ENCODE measurements around the gene SH2B2.

The SH2B2 gene

DNA sequence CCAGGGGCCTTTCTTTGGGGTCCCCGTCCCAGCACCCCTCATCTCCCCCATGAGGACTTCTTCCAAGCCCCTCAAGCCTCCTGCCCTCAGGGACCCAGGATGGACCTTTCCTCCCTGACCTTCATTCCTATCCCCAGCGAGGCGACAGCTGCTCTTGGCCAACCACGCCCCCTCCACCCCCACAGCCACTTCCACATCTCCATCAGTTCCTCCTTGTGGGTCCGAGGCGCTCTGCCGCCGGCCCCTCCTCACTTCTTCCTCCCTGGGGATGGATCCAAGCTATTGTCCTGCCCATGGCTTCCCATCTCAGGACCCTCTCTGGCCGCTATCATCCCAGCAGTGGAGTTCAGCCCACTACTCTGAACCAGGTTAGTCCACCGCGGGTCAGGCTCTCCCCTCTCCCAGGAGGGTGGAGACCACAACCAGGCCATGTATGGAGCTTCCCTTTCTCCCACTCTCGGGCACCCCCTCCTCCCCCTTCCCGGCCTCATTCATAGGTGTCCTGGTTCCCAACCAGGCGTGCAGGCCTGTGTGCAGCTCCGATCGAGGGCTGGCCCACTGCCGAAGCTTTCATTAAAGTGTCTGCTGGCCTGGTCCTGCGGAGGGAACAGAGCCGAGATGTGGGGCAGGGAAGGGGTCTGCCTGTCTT, 1.7 kb upstream of the SH2B2 start:
- in situ Hi-C loops (cut with HindIII; ENCODE audit: low sequenced_read_pairs): loop anchor here (10.0 kb wide), 1 partner anchor 130 kb away; no protein-coding TSS in a partner anchor
- no peak overlapping the region for H3K4me3 ChIP-seq (ENCODE audit: low read depth, low read length)
- TF ChIP-seq, protein P1, sequence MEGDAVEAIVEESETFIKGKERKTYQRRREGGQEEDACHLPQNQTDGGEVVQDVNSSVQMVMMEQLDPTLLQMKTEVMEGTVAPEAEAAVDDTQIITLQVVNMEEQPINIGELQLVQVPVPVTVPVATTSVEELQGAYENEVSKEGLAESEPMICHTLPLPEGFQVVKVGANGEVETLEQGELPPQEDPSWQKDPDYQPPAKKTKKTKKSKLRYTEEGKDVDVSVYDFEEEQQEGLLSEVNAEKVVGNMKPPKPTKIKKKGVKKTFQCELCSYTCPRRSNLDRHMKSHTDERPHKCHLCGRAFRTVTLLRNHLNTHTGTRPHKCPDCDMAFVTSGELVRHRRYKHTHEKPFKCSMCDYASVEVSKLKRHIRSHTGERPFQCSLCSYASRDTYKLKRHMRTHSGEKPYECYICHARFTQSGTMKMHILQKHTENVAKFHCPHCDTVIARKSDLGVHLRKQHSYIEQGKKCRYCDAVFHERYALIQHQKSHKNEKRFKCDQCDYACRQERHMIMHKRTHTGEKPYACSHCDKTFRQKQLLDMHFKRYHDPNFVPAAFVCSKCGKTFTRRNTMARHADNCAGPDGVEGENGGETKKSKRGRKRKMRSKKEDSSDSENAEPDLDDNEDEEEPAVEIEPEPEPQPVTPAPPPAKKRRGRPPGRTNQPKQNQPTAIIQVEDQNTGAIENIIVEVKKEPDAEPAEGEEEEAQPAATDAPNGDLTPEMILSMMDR (IDR thresholded peaks at IDR 0.05; ENCODE audit: low read depth, low read length, missing control alignments): no peak
- no peak for DNase-seq (ENCODE audit: low read depth)

DNA sequence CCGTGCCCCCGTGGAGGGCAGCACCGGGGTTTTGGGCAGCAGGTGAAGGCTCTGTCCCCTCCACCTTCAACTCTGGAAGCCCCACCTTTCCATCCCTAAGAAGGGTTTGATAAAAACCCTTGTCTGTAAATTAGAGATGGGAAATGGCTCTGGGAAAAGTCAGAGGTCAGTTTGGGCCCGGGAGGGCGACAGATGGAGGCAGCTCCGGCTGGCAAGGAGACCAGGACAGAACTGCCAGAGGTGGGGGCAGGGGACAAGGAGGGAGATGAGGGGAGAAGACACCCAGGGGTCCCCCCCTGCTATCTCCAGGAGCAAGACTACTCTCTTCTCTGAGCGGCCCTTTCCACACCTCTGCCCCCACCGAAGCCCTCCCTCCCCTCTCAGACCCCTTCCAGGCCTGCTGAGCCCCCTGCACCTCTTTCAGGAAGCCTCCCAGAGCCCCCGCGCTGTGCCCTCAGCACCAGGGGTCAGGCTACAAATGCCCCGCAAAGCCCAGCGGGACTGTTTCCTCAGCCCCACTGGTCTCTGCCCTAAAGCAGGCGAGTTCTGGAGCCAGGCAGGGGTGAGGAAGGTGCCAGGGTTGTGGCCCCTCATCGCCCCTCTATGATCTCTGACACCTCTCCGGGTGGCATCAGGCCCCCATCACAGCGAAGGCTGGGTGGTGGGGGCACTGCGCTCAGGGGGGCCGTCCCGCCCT, 980 bp upstream of the SH2B2 start:
- in situ Hi-C loops (cut with HindIII; ENCODE audit: low sequenced_read_pairs): loop anchor here (10.0 kb wide), 1 partner anchor 129 kb away; no protein-coding TSS in a partner anchor
- TF ChIP-seq, protein P1 (IDR thresholded peaks at IDR 0.05; ENCODE audit: low read depth, low read length, missing control alignments): no peak
- DNase-seq (ENCODE audit: low read depth): no peak
- H3K4me3 ChIP-seq (ENCODE audit: low read depth, low read length): peak overlapping the region; percentile 67

DNA sequence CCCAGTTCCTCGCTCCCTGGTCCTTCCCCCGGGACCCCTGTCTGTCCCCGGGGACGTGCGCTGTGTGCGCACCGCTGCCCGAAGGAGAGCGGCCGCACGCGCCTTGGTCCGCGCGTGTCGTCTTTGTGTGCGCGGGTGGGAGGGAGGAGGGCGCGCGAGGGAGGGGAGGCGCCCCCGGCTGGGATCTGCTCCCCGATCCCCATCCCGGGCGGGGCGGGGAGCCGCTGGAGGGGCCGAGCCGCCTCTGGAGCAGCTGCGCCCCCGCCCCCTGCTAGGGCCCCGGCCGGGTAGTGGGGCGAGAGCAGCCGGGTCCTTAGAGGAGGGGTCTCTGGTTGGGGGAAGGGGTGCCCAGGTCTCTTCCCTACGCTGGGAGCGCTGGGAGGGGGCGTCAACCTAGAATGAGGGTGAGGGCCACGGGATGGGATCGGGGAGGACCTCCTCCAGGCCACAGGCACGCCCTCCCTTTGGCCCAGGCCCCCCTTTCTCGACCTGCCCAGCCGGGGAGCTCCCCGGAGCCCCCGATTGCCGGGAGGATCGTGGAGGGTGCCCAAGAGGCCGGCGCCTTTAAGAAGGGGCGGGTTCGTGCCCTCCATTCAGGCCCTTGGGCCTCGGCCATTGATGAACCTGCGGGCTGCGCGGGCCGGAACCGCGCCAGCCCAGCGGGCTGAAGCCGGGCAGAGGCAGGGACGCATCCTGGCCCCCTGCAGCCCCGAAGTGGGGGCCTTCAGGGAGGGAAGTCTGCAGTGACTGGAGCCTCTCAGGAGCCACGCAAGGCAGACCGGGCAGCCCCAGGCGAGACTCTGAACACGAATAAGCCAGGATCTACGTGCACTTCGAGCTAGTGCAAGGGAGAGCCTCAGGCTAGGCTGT, 678 bp downstream of the SH2B2 start:
- no peak for DNase-seq (ENCODE audit: low read depth)
- TF ChIP-seq, protein P1 (IDR thresholded peaks at IDR 0.05; ENCODE audit: low read depth, low read length, missing control alignments): no peak
- peak overlapping the region; percentile 67 for H3K4me3 ChIP-seq (ENCODE audit: low read depth, low read length)
- in situ Hi-C loops (cut with HindIII; ENCODE audit: low sequenced_read_pairs): loop anchor here (10.0 kb wide), 1 partner anchor 127 kb away; no protein-coding TSS in a partner anchor

DNA sequence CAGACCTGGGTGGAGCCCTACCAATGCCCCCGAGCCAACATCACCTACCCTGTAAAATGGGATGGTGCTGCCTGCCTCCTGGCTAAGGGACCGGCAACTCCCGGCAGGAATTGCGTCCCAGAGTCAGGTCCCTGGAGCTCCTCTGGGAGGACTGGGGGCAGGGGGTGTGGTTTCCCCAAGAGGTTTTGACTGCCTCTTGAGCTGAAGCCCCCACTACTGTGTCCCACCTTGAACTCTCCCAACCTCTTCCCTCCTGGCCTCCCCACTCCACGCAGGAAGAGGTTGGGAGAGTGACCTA, 1.3 kb downstream of the SH2B2 start:
- TF ChIP-seq, protein P1 (IDR thresholded peaks at IDR 0.05; ENCODE audit: low read depth, low read length, missing control alignments): no peak
- H3K4me3 ChIP-seq (ENCODE audit: low read depth, low read length): peak overlapping the region; percentile 67
- DNase-seq (ENCODE audit: low read depth): no peak
- in situ Hi-C loops (cut with HindIII; ENCODE audit: low sequenced_read_pairs): loop anchor here (10.0 kb wide), 1 partner anchor 127 kb away; no protein-coding TSS in a partner anchor

DNA sequence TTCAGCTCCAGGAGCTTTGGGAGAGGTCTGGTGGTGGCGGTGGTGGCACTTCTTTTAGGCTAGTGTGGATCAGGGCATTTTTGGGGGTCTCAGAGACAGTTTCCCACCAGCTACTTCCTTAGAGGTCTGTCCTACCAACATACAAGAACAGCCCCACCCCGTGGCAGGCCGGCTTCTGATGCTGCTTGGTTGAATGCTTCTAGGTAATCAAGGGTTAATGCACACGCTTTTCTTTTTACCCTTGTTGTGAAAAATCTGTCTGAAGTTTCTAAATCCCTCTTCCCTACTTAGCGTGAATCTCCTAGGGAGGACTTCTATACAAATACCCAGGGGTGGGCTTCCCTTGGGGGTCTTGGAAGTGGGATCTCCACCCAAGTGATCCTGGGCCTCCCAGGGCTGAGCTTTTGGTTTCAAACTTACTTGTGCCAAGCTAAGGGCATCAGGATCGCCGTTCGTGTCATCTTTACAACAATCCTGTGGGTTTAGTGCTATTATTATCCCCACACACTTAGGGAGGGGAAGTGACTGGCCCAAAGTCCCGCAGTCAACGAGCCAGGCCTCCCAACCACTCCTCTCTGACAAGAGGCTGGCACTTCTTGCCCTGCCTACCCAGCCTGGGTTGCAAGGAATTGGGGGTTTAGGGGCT, 1.7 kb downstream of the SH2B2 start:
- TF ChIP-seq, protein P1 (IDR thresholded peaks at IDR 0.05; ENCODE audit: low read depth, low read length, missing control alignments): no peak
- H3K4me3 ChIP-seq (ENCODE audit: low read depth, low read length): no peak overlapping the region
- no peak for DNase-seq (ENCODE audit: low read depth)
- in situ Hi-C loops (cut with HindIII; ENCODE audit: low sequenced_read_pairs): loop anchor here (10.0 kb wide), 1 partner anchor 126 kb away; no protein-coding TSS in a partner anchor

DNA sequence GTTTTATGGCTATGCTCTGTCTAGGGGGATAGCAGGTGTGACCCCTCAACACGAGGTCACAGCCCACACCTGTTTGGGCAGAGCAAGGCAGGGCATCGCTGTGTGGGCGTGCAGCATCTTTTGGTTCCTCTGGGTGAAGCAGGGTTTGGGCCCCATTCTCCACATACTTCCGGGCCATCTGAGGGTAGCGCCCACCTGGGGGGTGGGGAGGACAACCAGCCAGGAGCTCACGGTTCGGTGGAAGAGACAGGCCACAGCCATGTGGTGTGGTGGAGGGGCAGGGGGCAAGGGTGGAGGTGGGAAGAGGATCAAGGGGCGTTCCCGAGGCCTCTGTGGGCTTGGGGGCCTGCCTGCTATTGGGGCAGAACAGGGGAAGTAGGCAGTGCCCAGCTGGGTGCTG, 2.4 kb downstream of the SH2B2 start:
- DNase-seq (ENCODE audit: low read depth): no peak
- in situ Hi-C loops (cut with HindIII; ENCODE audit: low sequenced_read_pairs): loop anchor here (10.0 kb wide), 1 partner anchor 126 kb away; no protein-coding TSS in a partner anchor

More for the DNA sequence above, 2.4 kb downstream of the SH2B2 start:
- H3K4me3 ChIP-seq (ENCODE audit: low read depth, low read length): no peak overlapping the region
- TF ChIP-seq, protein P1 (IDR thresholded peaks at IDR 0.05; ENCODE audit: low read depth, low read length, missing control alignments): no peak

Data from astrocyte of the cerebellum (primary cell).